Measurements from ENCODE around the gene ZC3H6.
"Not testable (repeated sequence)": the region's sequence is repeated elsewhere in the genome, so short reads cannot be mapped to it uniquely, and the experiment has no call there.

ZC3H6 gene

GRCh38 chr2:112275887-112276773 is 733 bp downstream of the ZC3H6 start:
- peak; percentile 48 for DNase-seq (ENCODE audit: low read depth, low spot score)

- no peak for DNase-seq (ENCODE audit: low read depth, low spot score)
Measured at GRCh38 chr2:112276954-112277353, 1.6 kb downstream of the ZC3H6 start.

GRCh38 chr2:112277596-112278220 is 2.3 kb downstream of the ZC3H6 start:
- DNase-seq (ENCODE audit: low read depth, low spot score), result no peak

- DNase-seq (ENCODE audit: low read depth, low spot score), result not testable (repeated sequence)
Measured at GRCh38 chr2:112282066-112282465, 6.7 kb downstream of the ZC3H6 start.

GRCh38 chr2:112283535-112283934 is 8.1 kb downstream of the ZC3H6 start:
- not testable (repeated sequence) for DNase-seq (ENCODE audit: low read depth, low spot score)

GRCh38 chr2:112290088-112290487 is 14.7 kb downstream of the ZC3H6 start:
- DNase-seq (ENCODE audit: low read depth, low spot score), result no peak

- no peak for DNase-seq (ENCODE audit: low read depth, low spot score)
Measured at GRCh38 chr2:112290648-112291047, 15.3 kb downstream of the ZC3H6 start.

- DNase-seq (ENCODE audit: low read depth, low spot score), result no peak
Measured at GRCh38 chr2:112293636-112294401, 18.4 kb downstream of the ZC3H6 start.

GRCh38 chr2:112295407-112296078 is 20.1 kb downstream of the ZC3H6 start:
- DNase-seq (ENCODE audit: low read depth, low spot score), result no peak

GRCh38 chr2:112296407-112296806 is 21.0 kb downstream of the ZC3H6 start:
- DNase-seq (ENCODE audit: low read depth, low spot score), result no peak

GRCh38 chr2:112301171-112301584 is 25.8 kb downstream of the ZC3H6 start:
- DNase-seq (ENCODE audit: low read depth, low spot score), result no peak

GRCh38 chr2:112301973-112302372 is 26.6 kb downstream of the ZC3H6 start:
- DNase-seq (ENCODE audit: low read depth, low spot score), result no peak

GRCh38 chr2:112304298-112304941 is 29.0 kb downstream of the ZC3H6 start:
- no peak for DNase-seq (ENCODE audit: low read depth, low spot score)

- no peak for DNase-seq (ENCODE audit: low read depth, low spot score)
Measured at GRCh38 chr2:112305132-112305531, 29.7 kb downstream of the ZC3H6 start.

GRCh38 chr2:112310906-112311305 is 35.5 kb downstream of the ZC3H6 start:
- no peak for DNase-seq (ENCODE audit: low read depth, low spot score)

GRCh38 chr2:112311932-112312331 is 36.5 kb downstream of the ZC3H6 start:
- DNase-seq (ENCODE audit: low read depth, low spot score), result no peak

GRCh38 chr2:112312821-112313220 is 37.4 kb downstream of the ZC3H6 start:
- no peak for DNase-seq (ENCODE audit: low read depth, low spot score)

GRCh38 chr2:112314856-112315255 is 39.5 kb downstream of the ZC3H6 start:
- no peak for DNase-seq (ENCODE audit: low read depth, low spot score)

GRCh38 chr2:112317303-112318158 is 42.1 kb downstream of the ZC3H6 start:
- no peak for DNase-seq (ENCODE audit: low read depth, low spot score)

GRCh38 chr2:112318515-112318914 is 43.1 kb downstream of the ZC3H6 start:
- no peak for DNase-seq (ENCODE audit: low read depth, low spot score)
